HepG2 (cell line): ENCODE data around the gene GNL1.

Experiments
- HNF4G ChIP-seq, 2 experiments: sonication (generic) in 1 of 2; formaldehyde crosslinking in 1 of 2; IDR thresholded peaks; 2 replicates each; pipeline versions ENCODE4 v1.4.0 to v1.6.1; 2011 to 2020; ENCODE audit warnings: borderline replicate concordance in 2 of 2, low read depth in 2 of 2, mild to moderate bottlenecking in 2 of 2, low read length in 1 of 2, missing genetic modification reagents in 1 of 2, moderate library complexity in 1 of 2
- PBX3 ChIP-seq: sonication (generic); formaldehyde crosslinking; IDR thresholded peaks from 2 replicates; pipeline ENCODE4 v1.8.1; 2023; ENCODE audit warnings: missing genetic modification reagents, inconsistent platforms, borderline replicate concordance
- RELA ChIP-seq: sonication (generic); formaldehyde crosslinking; IDR thresholded peaks from 2 replicates; pipeline ENCODE4 v1.4.0; 2020; ENCODE audit warnings: missing genetic modification reagents
- SMC3 ChIP-seq: IDR thresholded peaks from 2 replicates; pipeline ENCODE4 v1.6.1; 2011; ENCODE audit warnings: low read length, improper control_type of control experiment
- SNRNP70 ChIP-seq: fragments of 200-400 bp; formaldehyde crosslinking; IDR thresholded peaks from 2 replicates; pipeline ENCODE4 v1.6.1; 2017; ENCODE audit warnings: mild to moderate bottlenecking, low read depth, low read length, moderate library complexity
- ZBTB34 ChIP-seq: sonication (generic); formaldehyde crosslinking; IDR thresholded peaks from 2 replicates; pipeline ENCODE4 v1.8.0; 2022; ENCODE audit warnings: mild to moderate bottlenecking, missing genetic modification reagents
- ZNF704 ChIP-seq: sonication (generic); formaldehyde crosslinking; IDR thresholded peaks from 2 replicates; pipeline ENCODE4 v1.8.1; 2023; ENCODE audit warnings: mild to moderate bottlenecking, inconsistent platforms, moderate library complexity, missing genetic modification reagents, borderline replicate concordance

GRCh38 chr6:30494291-30494861 lies 61.9 kb downstream of the GNL1 start:
- TF ChIP-seq HNF4G (IDR thresholded peaks at IDR 0.05; ENCODE audit: borderline replicate concordance, low read depth, low read length) (no peak), HNF4G (CRISPR knock-in tag; IDR thresholded peaks at IDR 0.05; ENCODE audit: borderline replicate concordance, low read depth) (no peak), ZNF704 (CRISPR knock-in tag) (no peak), SMC3 (no peak), ZBTB34 (no peak), RELA (CRISPR knock-in tag) (no peak), PBX3 (CRISPR knock-in tag) (no peak), SNRNP70 (no peak)
